ENCODE measurements around the gene LILRA2. TPM values are rescaled to one million over a fixed set of nuclear protein-coding genes. Genes with fewer than 3 reads are reported as not detected.
A peak's percentile ranks its signal among the peaks of the same experiment; 100 is the strongest.
"Not testable (repeated sequence)": the region's sequence is repeated elsewhere in the genome, so short reads cannot be mapped to it uniquely, and the experiment has no call there.

LILRA2 gene
- total and polyA plus RNA-seq, 2 experiments from 2014 or later: not detected

DNA sequence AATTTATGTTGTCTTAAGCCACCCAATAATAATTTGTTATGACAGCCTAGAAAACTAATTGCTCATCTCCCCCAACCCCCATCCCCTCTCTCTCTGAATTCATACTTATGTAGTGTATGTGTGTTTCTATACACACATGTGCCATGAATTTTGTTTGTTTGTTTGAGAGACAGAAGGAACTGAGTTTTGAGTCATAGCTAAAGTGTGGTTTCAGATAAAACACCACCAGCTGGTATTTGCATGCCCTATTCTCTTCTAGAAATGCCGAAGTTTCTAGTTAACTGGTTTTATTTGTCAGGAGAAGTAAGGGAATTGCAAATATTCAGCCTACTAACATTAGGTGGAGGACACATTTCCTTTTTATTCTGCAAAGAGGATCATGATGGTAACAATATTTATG is 17.4 kb upstream of the LILRA2 start:
- no peak for DNase-seq
- Histone ChIP-seq H3K36me3 (ENCODE audit: low read depth) (no peaks in the 10 kb centered on the region), H3K9me2 (ENCODE audit: insufficient read depth) (no peaks in the 10 kb centered on the region), H3K4me2 (ENCODE audit: unreplicated experiment) (no peak overlapping the region), H3K4me1 (ENCODE audit: insufficient read depth) (no peaks in the 10 kb centered on the region), H4K20me1 (ENCODE audit: insufficient read depth) (no peaks in the 10 kb centered on the region), H3K79me2 (ENCODE audit: insufficient read depth) (no peaks in the 10 kb centered on the region), H2AFZ (no peak overlapping the region), H3K4me3 (no peak overlapping the region), H3K9me3 (ENCODE audit: low read depth) (no peaks in the 10 kb centered on the region), H3F3A (ENCODE audit: insufficient read depth) (no peaks in the 10 kb centered on the region), H3K27me3 (replicated peaks; ENCODE audit: insufficient read depth) (no peaks in the 10 kb centered on the region), H3K9ac (no peak overlapping the region), H3K27ac (no peak overlapping the region)
- no peak for TF ChIP-seq EZH2phosphoT487 (IDR thresholded peaks at IDR 0.05; ENCODE audit: insufficient read depth, low read depth)
- no peak for TF ChIP-seq EZH2 (IDR thresholded peaks at IDR 0.05; ENCODE audit: insufficient read depth, poor library complexity, severe bottlenecking)
- in situ Hi-C loops (cut with MboI): no loop called here
- WGBS, 2 experiments (ENCODE audit: low coverage in 1 of 2, low lambda C conversion rate in 2 of 2, missing lambda C conversion rate in 2 of 2): 6 to 8% methylated on average over 1 of the region's 1 CpG

GRCh38 chr19:54558339-54558738 is 15.3 kb upstream of the LILRA2 start:
- Histone ChIP-seq H3K9me2 (ENCODE audit: insufficient read depth) (no peaks in the 10 kb centered on the region), H4K20me1 (ENCODE audit: insufficient read depth) (no peaks in the 10 kb centered on the region), H3K4me3 (no peak overlapping the region), H2AFZ (no peak overlapping the region), H3K27ac (no peak overlapping the region), H3K4me2 (ENCODE audit: unreplicated experiment) (no peak overlapping the region), H3K27me3 (replicated peaks; ENCODE audit: insufficient read depth) (no peaks in the 10 kb centered on the region), H3K4me1 (ENCODE audit: insufficient read depth) (no peaks in the 10 kb centered on the region), H3K9ac (no peak overlapping the region), H3K79me2 (ENCODE audit: insufficient read depth) (no peaks in the 10 kb centered on the region), H3F3A (ENCODE audit: insufficient read depth) (no peaks in the 10 kb centered on the region), H3K36me3 (ENCODE audit: low read depth) (no peaks in the 10 kb centered on the region), H3K9me3 (ENCODE audit: low read depth) (no peaks in the 10 kb centered on the region)
- in situ Hi-C loops (cut with MboI): no loop called here
- DNase-seq: no peak
- WGBS, 2 experiments (ENCODE audit: low coverage in 1 of 2, low lambda C conversion rate in 2 of 2, missing lambda C conversion rate in 2 of 2): 23 to 28% methylated on average over 3 of the region's 3 CpGs
- TF ChIP-seq EZH2 (IDR thresholded peaks at IDR 0.05; ENCODE audit: insufficient read depth, poor library complexity, severe bottlenecking): no peak
- no peak for TF ChIP-seq EZH2phosphoT487 (IDR thresholded peaks at IDR 0.05; ENCODE audit: insufficient read depth, low read depth)

GRCh38 chr19:54560881-54561385 is 12.7 kb upstream of the LILRA2 start:
- 47 to 50% methylated on average over 11 of the region's 11 CpGs for WGBS, 2 experiments (ENCODE audit: low coverage in 1 of 2, low lambda C conversion rate in 2 of 2, missing lambda C conversion rate in 2 of 2)
- in situ Hi-C loops (cut with MboI): no loop called here

GRCh38 chr19:54561840-54562239 is 11.8 kb upstream of the LILRA2 start:
- no peaks in the 10 kb centered on the region for H3K9me2 ChIP-seq (ENCODE audit: insufficient read depth)
- H3K36me3 ChIP-seq (ENCODE audit: low read depth): no peaks in the 10 kb centered on the region
- no peaks in the 10 kb centered on the region for H3K4me1 ChIP-seq (ENCODE audit: insufficient read depth)
- DNase-seq: no peak
- 39 to 45% methylated on average over 14 of the region's 14 CpGs for WGBS, 2 experiments (ENCODE audit: low coverage in 1 of 2, low lambda C conversion rate in 2 of 2, missing lambda C conversion rate in 2 of 2)
- in situ Hi-C loops (cut with MboI): no loop called here
- no peak overlapping the region for H3K4me2 ChIP-seq (ENCODE audit: unreplicated experiment)
- H3F3A ChIP-seq (ENCODE audit: insufficient read depth): no peaks in the 10 kb centered on the region
- TF ChIP-seq EZH2phosphoT487 (IDR thresholded peaks at IDR 0.05; ENCODE audit: insufficient read depth, low read depth): no peak
- TF ChIP-seq EZH2 (IDR thresholded peaks at IDR 0.05; ENCODE audit: insufficient read depth, poor library complexity, severe bottlenecking): no peak
- H3K9ac ChIP-seq: no peak overlapping the region
- H3K27ac ChIP-seq: no peak overlapping the region
- no peaks in the 10 kb centered on the region for H3K79me2 ChIP-seq (ENCODE audit: insufficient read depth)
- H4K20me1 ChIP-seq (ENCODE audit: insufficient read depth): no peaks in the 10 kb centered on the region
- no peaks in the 10 kb centered on the region for H3K9me3 ChIP-seq (ENCODE audit: low read depth)
- H3K27me3 ChIP-seq (replicated peaks; ENCODE audit: insufficient read depth): no peaks in the 10 kb centered on the region
- H2AFZ ChIP-seq: no peak overlapping the region
- H3K4me3 ChIP-seq: no peak overlapping the region

More at GRCh38 chr19:54560881-54561385, 12.7 kb upstream of the LILRA2 start:
- H2AFZ ChIP-seq: no peak overlapping the region
- no peak overlapping the region for H3K27ac ChIP-seq
- no peaks in the 10 kb centered on the region for H3K79me2 ChIP-seq (ENCODE audit: insufficient read depth)
- H3K9me2 ChIP-seq (ENCODE audit: insufficient read depth): no peaks in the 10 kb centered on the region
- TF ChIP-seq EZH2phosphoT487 (IDR thresholded peaks at IDR 0.05; ENCODE audit: insufficient read depth, low read depth) (no peak), EZH2 (IDR thresholded peaks at IDR 0.05; ENCODE audit: insufficient read depth, poor library complexity, severe bottlenecking) (no peak)
- H3K36me3 ChIP-seq (ENCODE audit: low read depth): no peaks in the 10 kb centered on the region
- no peak overlapping the region for H3K4me3 ChIP-seq
- DNase-seq: peak; percentile 5
- no peak overlapping the region for H3K9ac ChIP-seq
- H4K20me1 ChIP-seq (ENCODE audit: insufficient read depth): no peaks in the 10 kb centered on the region
- H3K4me2 ChIP-seq (ENCODE audit: unreplicated experiment): no peak overlapping the region
- H3F3A ChIP-seq (ENCODE audit: insufficient read depth): no peaks in the 10 kb centered on the region
- no peaks in the 10 kb centered on the region for H3K4me1 ChIP-seq (ENCODE audit: insufficient read depth)
- H3K9me3 ChIP-seq (ENCODE audit: low read depth): no peaks in the 10 kb centered on the region
- no peaks in the 10 kb centered on the region for H3K27me3 ChIP-seq (replicated peaks; ENCODE audit: insufficient read depth)

GRCh38 chr19:54563206-54563605 is 10.4 kb upstream of the LILRA2 start:
- H3K9me3 ChIP-seq (ENCODE audit: low read depth); in situ Hi-C loops (cut with MboI); H3K9ac ChIP-seq; H3K4me2 ChIP-seq (ENCODE audit: unreplicated experiment); H2AFZ ChIP-seq; H3K4me1 ChIP-seq (ENCODE audit: insufficient read depth); H3K27ac ChIP-seq; H3F3A ChIP-seq (ENCODE audit: insufficient read depth); H3K27me3 ChIP-seq (replicated peaks; ENCODE audit: insufficient read depth); DNase-seq; H3K4me3 ChIP-seq; H4K20me1 ChIP-seq (ENCODE audit: insufficient read depth); H3K79me2 ChIP-seq (ENCODE audit: insufficient read depth); H3K36me3 ChIP-seq (ENCODE audit: low read depth); H3K9me2 ChIP-seq (ENCODE audit: insufficient read depth): not testable (repeated sequence)
- 50 to 53% methylated on average over 6 of the region's 6 CpGs for WGBS, 2 experiments (ENCODE audit: low coverage in 1 of 2, low lambda C conversion rate in 2 of 2, missing lambda C conversion rate in 2 of 2)

All from GM23248 (cell line).